ENCODE results near the gene CLNK.

DNA sequence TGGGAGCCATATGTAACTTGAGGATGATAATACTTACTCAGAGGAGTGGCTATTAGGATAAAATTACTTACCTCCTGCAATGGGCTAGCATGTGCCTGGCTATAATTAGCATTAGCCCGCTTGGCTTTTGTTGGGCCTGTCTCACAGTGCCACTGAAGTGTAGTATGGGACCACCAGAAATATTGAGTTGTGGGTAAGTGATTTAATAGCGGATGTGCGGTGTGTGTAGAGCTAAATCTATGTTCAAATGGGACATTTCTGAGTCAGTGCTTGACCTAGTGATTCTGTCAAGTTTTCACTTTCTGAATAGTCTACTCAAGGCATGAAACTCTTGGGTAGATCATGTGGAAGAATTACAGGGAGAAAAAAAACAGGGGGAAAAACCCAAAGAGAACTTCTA is 3.5 kb upstream of the CLNK start:
- TF ChIP-seq POLR2A (IDR thresholded peaks at IDR 0.05), result no peak
- TF ChIP-seq, protein P1, sequence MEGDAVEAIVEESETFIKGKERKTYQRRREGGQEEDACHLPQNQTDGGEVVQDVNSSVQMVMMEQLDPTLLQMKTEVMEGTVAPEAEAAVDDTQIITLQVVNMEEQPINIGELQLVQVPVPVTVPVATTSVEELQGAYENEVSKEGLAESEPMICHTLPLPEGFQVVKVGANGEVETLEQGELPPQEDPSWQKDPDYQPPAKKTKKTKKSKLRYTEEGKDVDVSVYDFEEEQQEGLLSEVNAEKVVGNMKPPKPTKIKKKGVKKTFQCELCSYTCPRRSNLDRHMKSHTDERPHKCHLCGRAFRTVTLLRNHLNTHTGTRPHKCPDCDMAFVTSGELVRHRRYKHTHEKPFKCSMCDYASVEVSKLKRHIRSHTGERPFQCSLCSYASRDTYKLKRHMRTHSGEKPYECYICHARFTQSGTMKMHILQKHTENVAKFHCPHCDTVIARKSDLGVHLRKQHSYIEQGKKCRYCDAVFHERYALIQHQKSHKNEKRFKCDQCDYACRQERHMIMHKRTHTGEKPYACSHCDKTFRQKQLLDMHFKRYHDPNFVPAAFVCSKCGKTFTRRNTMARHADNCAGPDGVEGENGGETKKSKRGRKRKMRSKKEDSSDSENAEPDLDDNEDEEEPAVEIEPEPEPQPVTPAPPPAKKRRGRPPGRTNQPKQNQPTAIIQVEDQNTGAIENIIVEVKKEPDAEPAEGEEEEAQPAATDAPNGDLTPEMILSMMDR (IDR thresholded peaks at IDR 0.05), result no peak

Measured in lower leg skin (tissue), 3 donors.